Measurements from ENCODE around the gene LGALS3BP.
"Not testable (repeated sequence)": the region's sequence is repeated elsewhere in the genome, so short reads cannot be mapped to it uniquely, and the experiment has no call there.

LGALS3BP gene

DNA sequence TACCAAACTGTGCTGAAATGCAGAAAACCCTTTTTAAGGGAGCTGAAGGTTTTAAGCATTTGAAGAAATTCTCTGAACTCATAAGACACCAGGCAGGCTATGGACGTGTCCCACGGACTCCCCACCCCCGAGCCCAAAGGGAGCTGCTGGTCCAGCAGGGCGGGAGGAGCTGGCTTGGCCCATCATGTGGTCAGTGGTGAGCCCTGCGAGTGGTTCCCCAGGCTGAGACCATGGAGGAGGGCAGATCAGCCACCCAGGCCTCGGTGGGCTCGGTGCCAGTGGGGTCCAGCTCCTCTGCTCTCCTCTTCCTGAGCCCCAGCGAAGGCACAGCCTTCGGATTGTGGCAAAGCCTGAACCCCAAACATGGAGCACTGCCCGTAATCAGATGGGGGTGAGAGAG is 27.0 kb downstream of the LGALS3BP start:
- no peak for DNase-seq (ENCODE audit: insufficient read length)
- FAIRE-seq, result no peak
- TF ChIP-seq POLR2A (IDR thresholded peaks at IDR 0.05; ENCODE audit: low read depth, low read length), result no peak
- TF ChIP-seq TAF1 (IDR thresholded peaks at IDR 0.05; ENCODE audit: borderline replicate concordance, low read depth, low read length), result no peak
- no peak for TF ChIP-seq POLR2AphosphoS5 (IDR thresholded peaks at IDR 0.05; ENCODE audit: low read depth, low read length)

GRCh38 chr17:78951967-78952551 is 27.7 kb downstream of the LGALS3BP start:
- TF ChIP-seq POLR2A (IDR thresholded peaks at IDR 0.05; ENCODE audit: low read depth, low read length) (no peak), POLR2AphosphoS5 (IDR thresholded peaks at IDR 0.05; ENCODE audit: low read depth, low read length) (no peak), TAF1 (IDR thresholded peaks at IDR 0.05; ENCODE audit: borderline replicate concordance, low read depth, low read length) (no peak)
- DNase-seq (ENCODE audit: insufficient read length), result no peak
- no peak for FAIRE-seq

- DNase-seq (ENCODE audit: insufficient read length) (no peak), FAIRE-seq (no peak)
- TF ChIP-seq POLR2A (IDR thresholded peaks at IDR 0.05; ENCODE audit: low read depth, low read length) (no peak), TAF1 (IDR thresholded peaks at IDR 0.05; ENCODE audit: borderline replicate concordance, low read depth, low read length) (no peak), POLR2AphosphoS5 (IDR thresholded peaks at IDR 0.05; ENCODE audit: low read depth, low read length) (no peak)
Observed at GRCh38 chr17:78950870-78951269, 28.9 kb downstream of the LGALS3BP start.

DNA sequence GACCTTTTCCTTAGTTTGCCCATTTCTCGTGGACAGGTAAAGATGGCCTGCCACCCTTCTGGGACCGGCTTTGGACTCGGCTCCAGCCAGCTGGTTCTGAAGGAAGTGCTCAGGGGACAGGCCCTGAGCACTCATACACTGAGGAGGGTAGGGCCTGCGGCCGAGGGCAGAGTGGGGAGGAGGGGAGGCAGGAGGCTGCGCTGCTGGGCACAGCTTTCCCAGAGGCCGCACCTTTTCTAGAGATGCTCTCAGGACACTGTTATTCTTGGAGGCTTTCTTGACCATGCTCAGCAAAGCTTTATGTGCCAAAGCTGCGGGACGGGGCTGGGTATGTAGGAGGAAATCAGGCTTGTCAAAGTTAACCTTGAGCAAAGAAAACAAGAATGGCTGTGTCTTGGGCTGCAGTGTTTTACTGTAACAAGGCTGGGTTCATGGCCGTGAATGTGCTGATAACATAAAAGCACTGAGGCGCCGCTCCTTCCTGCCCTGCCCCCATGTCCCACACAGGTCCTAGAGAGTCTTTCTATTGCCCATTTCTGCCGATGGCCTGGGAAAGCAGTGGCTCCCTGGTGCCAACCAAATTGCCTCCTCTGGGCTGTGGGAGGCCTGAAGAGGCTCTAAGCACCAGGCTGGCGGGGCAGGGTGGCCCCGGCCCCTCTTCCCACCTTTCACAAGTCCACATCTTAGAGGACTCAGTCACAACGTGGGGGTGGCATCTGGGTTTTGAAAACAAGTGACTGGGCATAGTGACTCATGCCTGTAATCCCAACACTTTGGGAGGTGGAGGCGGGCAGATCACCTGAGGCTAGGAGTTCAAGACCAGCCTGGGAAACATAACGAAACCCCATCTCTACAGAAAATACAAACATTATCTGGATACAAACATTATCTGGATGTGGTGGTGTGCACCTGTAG is 32.2 kb downstream of the LGALS3BP start:
- DNase-seq (ENCODE audit: insufficient read length) (no peak), FAIRE-seq (no peak)
- TF ChIP-seq TAF1 (IDR thresholded peaks at IDR 0.05; ENCODE audit: borderline replicate concordance, low read depth, low read length) (no peak), POLR2AphosphoS5 (IDR thresholded peaks at IDR 0.05; ENCODE audit: low read depth, low read length) (no peak), POLR2A (IDR thresholded peaks at IDR 0.05; ENCODE audit: low read depth, low read length) (no peak)

- DNase-seq (ENCODE audit: insufficient read length), result no peak
- no peak for TF ChIP-seq POLR2A (IDR thresholded peaks at IDR 0.05; ENCODE audit: low read depth, low read length)
- no peak for TF ChIP-seq TAF1 (IDR thresholded peaks at IDR 0.05; ENCODE audit: borderline replicate concordance, low read depth, low read length)
- TF ChIP-seq POLR2AphosphoS5 (IDR thresholded peaks at IDR 0.05; ENCODE audit: low read depth, low read length), result no peak
- FAIRE-seq, result no peak
Observed at GRCh38 chr17:78946631-78947030, 33.1 kb downstream of the LGALS3BP start.

GRCh38 chr17:78946131-78946530 is 33.6 kb downstream of the LGALS3BP start:
- no peak for DNase-seq (ENCODE audit: insufficient read length)
- no peak for FAIRE-seq
- TF ChIP-seq POLR2AphosphoS5 (IDR thresholded peaks at IDR 0.05; ENCODE audit: low read depth, low read length) (no peak), TAF1 (IDR thresholded peaks at IDR 0.05; ENCODE audit: borderline replicate concordance, low read depth, low read length) (no peak), POLR2A (IDR thresholded peaks at IDR 0.05; ENCODE audit: low read depth, low read length) (no peak)

GRCh38 chr17:78945455-78945854 is 34.3 kb downstream of the LGALS3BP start:
- DNase-seq (ENCODE audit: insufficient read length); FAIRE-seq: not testable (repeated sequence)

DNA sequence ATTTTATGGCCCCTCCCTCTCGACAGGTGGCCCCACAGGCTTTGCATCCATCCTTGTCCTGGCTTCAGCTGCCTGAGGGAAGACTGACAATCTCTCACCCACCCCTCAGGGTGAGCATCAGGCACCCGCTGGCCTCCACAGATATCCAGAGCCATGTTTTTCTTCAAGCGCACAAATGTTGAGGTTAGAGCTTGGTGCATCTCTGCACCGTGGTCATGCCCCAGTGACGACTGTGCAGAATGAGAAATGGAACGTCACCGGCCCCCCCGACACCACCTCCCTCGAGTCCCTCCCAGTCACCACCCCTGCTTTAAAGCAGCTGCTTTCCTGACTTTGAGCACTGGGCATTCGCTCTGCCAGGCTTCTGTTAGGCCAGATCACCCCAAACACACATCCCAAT is 34.8 kb downstream of the LGALS3BP start:
- FAIRE-seq (no peak), DNase-seq (ENCODE audit: insufficient read length) (no peak)
- no peak for TF ChIP-seq POLR2AphosphoS5 (IDR thresholded peaks at IDR 0.05; ENCODE audit: low read depth, low read length)
- no peak for TF ChIP-seq POLR2A (IDR thresholded peaks at IDR 0.05; ENCODE audit: low read depth, low read length)
- TF ChIP-seq TAF1 (IDR thresholded peaks at IDR 0.05; ENCODE audit: borderline replicate concordance, low read depth, low read length), result no peak

- TF ChIP-seq TAF1 (IDR thresholded peaks at IDR 0.05; ENCODE audit: borderline replicate concordance, low read depth, low read length) (no peak), POLR2AphosphoS5 (IDR thresholded peaks at IDR 0.05; ENCODE audit: low read depth, low read length) (no peak), POLR2A (IDR thresholded peaks at IDR 0.05; ENCODE audit: low read depth, low read length) (no peak)
- FAIRE-seq, result no peak
- no peak for DNase-seq (ENCODE audit: insufficient read length)
Observed at GRCh38 chr17:78944026-78944425, 35.7 kb downstream of the LGALS3BP start.

- DNase-seq (ENCODE audit: insufficient read length) (no peak), FAIRE-seq (no peak)
- TF ChIP-seq TAF1 (IDR thresholded peaks at IDR 0.05; ENCODE audit: borderline replicate concordance, low read depth, low read length), result no peak
- no peak for TF ChIP-seq POLR2A (IDR thresholded peaks at IDR 0.05; ENCODE audit: low read depth, low read length)
- no peak for TF ChIP-seq POLR2AphosphoS5 (IDR thresholded peaks at IDR 0.05; ENCODE audit: low read depth, low read length)
Observed at GRCh38 chr17:78940708-78941107, 39.0 kb downstream of the LGALS3BP start.

DNA sequence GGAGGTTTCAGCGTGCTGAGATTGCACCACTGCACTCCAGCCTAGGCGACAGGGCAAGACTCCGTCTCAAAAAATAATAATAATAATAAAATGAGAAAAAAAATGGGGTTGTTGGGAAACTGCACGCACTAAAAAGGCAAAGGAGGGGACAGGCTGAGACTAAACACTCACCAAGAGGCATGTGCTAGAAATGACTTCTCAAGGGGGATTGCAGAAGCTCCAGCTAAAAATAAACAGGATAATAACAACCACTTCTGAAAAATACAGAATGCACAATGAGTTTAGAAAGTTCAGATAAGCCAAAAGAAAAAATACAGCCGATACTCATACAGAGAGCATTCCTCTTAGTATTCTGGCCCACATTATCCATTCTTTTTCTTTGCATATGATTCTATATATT is 39.5 kb downstream of the LGALS3BP start:
- TF ChIP-seq TAF1 (IDR thresholded peaks at IDR 0.05; ENCODE audit: borderline replicate concordance, low read depth, low read length) (no peak), POLR2A (IDR thresholded peaks at IDR 0.05; ENCODE audit: low read depth, low read length) (no peak)
- FAIRE-seq (no peak), DNase-seq (ENCODE audit: insufficient read length) (no peak)

DNA sequence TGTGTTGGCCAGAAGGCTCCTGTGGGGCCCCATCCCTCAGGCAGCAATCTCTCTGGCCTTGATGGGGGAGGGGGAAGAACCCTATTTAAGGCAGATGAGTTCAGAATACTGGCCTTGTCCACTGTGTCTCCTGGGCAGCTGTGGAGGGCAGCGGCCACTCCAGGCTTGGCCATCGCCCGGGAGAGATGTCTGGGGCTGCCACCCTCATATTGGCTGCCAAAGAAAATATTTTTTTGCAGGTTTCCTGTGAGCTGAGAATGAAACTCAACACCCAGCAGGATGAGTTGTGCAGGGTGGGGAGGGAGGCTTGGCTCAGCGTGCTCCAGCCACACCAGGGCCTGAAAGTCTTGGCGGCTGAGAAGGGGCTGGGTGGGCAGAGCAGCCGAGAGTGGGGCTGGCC is 40.1 kb downstream of the LGALS3BP start:
- FAIRE-seq (no peak), DNase-seq (ENCODE audit: insufficient read length) (no peak)
- TF ChIP-seq TAF1 (IDR thresholded peaks at IDR 0.05; ENCODE audit: borderline replicate concordance, low read depth, low read length), result no peak
- TF ChIP-seq POLR2AphosphoS5 (IDR thresholded peaks at IDR 0.05; ENCODE audit: low read depth, low read length), result no peak
- no peak for TF ChIP-seq POLR2A (IDR thresholded peaks at IDR 0.05; ENCODE audit: low read depth, low read length)
